ENCODE results near the gene MTPN.

Gene MTPN

GRCh38 chr7:135977007-135977741 lies at the start of gene MTPN:
MTPN (minus strand) TSS chr7:135977359; CDS start chr7:135977100, 259 bp downstream.
- ATAC-seq: peak; percentile 79 to 83

GRCh38 chr7:136026209-136026608 lies 49.0 kb upstream of the MTPN start:
- ATAC-seq: no peak

- ATAC-seq: no peak
These were observed 46.1 kb upstream of the MTPN start for GRCh38 chr7:136023134-136023869.

DNA sequence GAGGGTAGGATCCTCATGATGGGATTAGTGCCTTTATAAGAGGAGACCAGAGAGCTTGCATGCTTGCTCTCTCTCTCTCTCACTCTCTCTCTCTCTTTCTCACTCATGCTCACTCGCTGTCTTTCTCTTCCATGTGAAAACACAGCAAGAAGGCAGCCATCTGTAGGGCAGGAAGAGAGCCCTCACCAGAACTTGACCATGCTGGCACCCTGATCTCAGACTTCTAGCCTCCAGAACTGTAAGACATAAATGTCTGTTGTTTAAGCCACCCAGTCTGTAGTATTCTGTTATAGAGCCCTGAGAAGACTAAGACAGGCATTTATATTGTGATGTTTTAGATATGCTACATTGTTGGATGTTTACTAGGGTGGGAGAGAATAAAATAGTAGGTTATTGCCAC lies 43.4 kb upstream of the MTPN start:
- ATAC-seq: no peak

GRCh38 chr7:136018104-136018503 lies 40.9 kb upstream of the MTPN start:
- no peak for ATAC-seq

GRCh38 chr7:136016649-136017395 lies 39.7 kb upstream of the MTPN start:
- peak; percentile 83 to 90 for ATAC-seq

GRCh38 chr7:136015638-136016037 lies 38.5 kb upstream of the MTPN start:
- no peak for ATAC-seq

GRCh38 chr7:136014659-136015058 lies 37.5 kb upstream of the MTPN start:
- no peak for ATAC-seq

GRCh38 chr7:136012238-136012637 lies 35.1 kb upstream of the MTPN start:
- ATAC-seq: no peak

DNA sequence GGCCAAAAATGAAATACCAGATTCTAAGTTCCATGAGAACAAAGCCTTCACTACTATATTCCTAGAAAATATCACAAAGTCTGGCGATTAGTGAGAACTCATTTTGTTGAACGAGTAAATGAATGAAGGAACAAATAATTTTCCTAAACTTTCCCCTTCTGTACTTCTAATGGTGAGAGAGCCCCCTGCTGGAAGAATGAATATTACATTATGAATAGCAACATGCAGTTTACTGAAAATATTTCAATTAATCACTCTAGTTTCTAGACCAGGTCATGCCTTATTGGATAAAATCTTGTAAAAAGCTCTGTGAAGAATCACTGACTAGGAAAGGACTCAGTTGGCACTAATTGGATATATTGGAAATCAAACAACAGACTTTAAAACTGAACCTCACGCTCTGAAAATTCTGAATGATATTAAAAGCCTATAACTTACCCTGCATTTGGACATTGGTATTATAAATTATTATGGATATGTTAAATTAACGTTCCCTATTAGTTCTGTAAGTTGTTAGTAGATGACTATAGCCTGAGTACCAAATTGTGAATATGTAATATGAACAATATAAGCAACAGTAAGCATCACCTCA lies 32.4 kb upstream of the MTPN start:
- no peak for ATAC-seq

GRCh38 chr7:136006208-136006607 lies 29.0 kb upstream of the MTPN start:
- no peak for ATAC-seq

- no peak for ATAC-seq
These were observed 26.9 kb upstream of the MTPN start for GRCh38 chr7:136004083-136004482.

- no peak for ATAC-seq
These were observed 25.6 kb upstream of the MTPN start for GRCh38 chr7:136002802-136003201.

DNA sequence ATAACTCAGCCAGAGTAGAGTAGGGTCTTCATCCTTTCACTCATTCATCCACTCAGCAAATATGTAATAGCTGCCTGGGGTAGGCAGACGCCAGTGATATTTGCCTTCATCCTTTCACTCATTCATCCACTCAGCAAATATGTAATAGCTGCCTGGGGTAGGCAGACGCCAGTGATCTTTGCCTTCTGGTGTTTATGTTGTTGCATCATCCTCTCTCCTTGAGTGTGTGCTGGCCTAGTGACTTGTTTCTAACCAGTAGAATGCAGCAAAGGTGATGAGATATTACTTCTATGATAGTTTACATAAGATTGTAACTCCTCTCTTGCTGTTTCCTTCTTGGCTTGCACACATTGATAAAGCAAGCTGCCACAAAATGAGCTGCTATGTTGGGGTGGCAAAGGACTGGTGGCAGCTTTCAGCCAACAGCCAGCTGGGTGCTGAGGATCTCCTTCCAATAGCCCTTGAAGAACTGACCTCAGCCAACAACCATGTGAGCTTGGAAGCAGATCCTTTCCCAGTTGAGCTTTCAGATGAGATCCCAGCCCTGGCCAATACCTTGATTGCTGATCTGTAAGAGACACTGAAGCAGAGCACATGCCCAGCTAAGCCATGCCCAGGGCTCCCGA lies 23.2 kb upstream of the MTPN start:
- ATAC-seq: no peak

DNA sequence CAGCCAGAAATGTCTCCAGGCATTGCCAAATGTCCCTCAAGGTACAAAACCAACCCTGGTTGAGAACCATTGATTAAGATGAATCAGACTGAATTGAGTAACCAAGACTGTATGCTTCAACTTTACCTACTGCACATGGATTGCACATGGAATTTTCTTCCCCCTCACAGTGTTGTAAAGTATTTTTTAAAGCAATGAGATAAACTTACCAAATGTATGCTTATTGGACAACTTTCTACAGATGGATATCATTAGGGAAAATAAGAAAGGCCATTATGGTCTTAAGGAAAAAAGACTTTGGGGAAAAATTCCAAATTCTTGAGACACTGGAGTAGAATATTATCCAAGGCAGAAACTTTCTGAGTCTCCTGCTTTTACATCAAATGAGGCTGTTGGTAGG lies 20.9 kb upstream of the MTPN start:
- no peak for ATAC-seq

DNA sequence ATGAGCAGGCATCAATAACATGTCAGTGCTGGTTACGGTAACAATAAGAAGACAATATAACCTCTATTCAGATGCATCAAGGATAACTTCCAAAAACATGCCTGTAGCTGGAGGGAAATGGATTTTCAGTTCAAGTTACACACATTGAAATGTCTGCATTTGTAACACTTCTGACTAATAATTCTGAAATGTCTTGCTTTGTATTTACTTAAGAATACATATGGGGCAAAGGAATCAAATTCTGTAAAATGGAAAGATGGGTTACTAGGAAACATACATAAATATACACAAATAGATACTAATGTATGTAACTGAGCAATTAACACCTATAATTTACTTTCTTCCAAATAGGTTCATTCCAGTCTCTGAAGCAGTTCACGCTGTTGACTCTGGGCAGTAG lies 18.6 kb upstream of the MTPN start:
- ATAC-seq: no peak

GRCh38 chr7:135994466-135995205 lies 17.5 kb upstream of the MTPN start:
- peak; percentile 69 to 82 for ATAC-seq

DNA sequence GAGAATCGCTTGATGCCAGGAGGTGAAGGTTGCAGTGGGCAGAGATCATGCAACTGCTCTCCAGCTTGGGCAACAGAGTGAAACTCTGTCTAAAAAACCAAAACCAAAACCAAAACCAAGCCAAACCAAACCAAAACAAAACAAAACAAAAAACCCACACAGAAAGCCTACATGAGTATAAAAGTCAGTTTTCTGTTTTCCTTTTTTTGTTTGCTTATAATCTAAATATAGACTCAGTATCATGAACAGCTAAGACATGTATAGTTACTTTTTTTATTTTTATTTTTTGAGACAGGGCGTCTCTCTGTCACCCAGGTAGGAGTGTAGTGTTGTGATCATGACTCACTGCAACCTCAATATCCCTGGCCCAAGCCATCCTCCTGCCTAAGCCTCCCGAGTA lies 16.8 kb upstream of the MTPN start:
- ATAC-seq: peak; percentile 54 to 66

DNA sequence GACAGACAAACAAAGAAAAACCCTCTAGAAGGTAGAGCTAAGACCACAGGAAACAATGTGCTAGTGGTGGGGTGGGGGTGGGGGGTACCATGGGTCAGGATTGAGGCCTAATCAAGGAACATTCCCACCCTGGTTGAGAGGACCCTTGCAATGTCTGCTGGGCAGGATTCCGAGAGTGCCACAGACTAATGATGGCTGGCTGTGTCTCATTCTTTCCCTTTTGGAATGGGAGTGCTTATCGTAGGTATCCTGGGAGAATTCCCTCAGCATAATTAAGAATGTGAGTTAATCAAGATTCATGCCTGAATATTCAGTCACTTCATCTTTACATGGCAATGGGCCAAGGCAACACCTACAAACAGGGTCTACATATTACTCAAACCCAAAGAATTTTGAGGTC lies 14.7 kb upstream of the MTPN start:
- ATAC-seq: no peak

- no peak for ATAC-seq
These were observed 14.2 kb upstream of the MTPN start for GRCh38 chr7:135991322-135991721.

GRCh38 chr7:135990258-135990657 lies 13.1 kb upstream of the MTPN start:
- no peak for ATAC-seq
